ENCODE measurements around the gene SLC66A2.

The SLC66A2 gene

DNA sequence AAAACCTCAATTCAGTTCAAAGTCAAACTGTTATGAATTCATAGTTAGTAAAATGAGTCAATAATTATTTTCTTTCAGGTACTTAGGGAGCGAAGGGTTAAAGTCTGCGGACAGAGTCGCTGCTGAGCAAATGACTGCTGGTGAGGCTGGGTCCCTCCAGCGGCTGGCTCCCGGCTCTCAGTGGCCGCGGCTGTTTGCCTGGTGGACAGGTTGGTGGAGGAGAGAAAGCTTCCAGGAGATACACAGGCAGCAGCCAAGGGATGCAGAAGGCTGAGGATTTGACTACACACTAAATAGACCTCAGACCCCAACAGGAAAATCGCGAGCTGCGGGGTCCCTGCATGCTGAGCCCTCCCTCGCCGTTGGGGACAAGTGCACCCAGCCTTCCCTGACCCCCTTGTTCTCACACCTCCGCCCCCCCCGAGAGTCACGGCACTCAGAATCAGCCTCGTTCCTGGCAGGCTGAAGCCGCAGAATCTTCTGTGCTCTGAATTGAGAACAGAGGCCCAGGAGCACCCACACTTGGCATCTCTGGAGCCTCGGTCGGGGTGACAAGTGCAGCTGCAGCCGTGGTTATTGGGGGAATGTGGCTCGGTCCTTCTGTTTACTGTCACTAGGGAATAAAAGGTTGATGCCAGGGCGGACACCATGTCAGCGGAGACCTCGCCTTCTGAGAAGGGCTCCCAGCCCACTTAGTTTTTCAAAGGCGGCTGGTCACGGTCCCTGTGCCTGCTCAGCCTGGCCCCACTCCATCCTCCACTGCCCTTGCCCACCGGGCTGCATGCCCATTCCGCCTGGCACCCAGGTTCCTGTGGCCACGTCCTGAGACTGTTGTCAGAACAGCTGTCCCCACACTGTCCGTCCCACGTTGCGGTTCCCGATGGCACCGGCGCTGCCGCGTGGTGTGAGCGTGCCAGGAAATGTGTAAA, 74.0 kb downstream of the SLC66A2 start (continued):
- no peak for TF ChIP-seq SNAI2 (CRISPR knock-in tag; IDR thresholded peaks at IDR 0.05)

DNA sequence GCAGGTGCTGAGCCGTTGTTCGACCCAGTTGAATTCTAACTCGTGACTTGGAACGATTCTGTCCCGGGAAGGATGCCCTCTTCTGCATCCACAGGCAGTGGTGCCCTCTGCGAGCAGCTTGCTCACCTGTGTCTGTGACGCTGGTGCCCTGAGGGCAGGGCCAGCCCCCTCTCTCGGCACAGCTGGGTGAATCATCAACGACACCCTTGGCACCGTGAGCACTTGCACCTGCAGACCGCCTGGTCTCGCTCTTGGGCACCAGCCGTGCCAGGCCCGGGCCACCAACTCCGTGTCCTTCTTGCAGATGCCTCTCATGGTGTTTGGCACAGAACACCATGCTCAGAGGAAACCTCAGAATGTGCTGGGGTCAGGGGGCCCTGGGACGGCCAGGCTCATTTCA, 75.0 kb downstream of the SLC66A2 start:
- no peak for ATAC-seq
- no peak for TF ChIP-seq BACH2 (CRISPR knock-in tag; IDR thresholded peaks at IDR 0.05; ENCODE audit: borderline replicate concordance)
- no peak for TF ChIP-seq OSR1 (CRISPR knock-in tag; IDR thresholded peaks at IDR 0.05)
- no peak for TF ChIP-seq SNAI2 (CRISPR knock-in tag; IDR thresholded peaks at IDR 0.05)
- TF ChIP-seq, protein P1, sequence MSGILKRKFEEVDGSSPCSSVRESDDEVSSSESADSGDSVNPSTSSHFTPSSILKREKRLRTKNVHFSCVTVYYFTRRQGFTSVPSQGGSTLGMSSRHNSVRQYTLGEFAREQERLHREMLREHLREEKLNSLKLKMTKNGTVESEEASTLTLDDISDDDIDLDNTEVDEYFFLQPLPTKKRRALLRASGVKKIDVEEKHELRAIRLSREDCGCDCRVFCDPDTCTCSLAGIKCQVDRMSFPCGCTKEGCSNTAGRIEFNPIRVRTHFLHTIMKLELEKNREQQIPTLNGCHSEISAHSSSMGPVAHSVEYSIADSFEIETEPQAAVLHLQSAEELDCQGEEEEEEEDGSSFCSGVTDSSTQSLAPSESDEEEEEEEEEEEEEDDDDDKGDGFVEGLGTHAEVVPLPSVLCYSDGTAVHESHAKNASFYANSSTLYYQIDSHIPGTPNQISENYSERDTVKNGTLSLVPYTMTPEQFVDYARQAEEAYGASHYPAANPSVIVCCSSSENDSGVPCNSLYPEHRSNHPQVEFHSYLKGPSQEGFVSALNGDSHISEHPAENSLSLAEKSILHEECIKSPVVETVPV (CRISPR knock-in tag; IDR thresholded peaks at IDR 0.05) = no peak
- TF ChIP-seq, protein P2, sequence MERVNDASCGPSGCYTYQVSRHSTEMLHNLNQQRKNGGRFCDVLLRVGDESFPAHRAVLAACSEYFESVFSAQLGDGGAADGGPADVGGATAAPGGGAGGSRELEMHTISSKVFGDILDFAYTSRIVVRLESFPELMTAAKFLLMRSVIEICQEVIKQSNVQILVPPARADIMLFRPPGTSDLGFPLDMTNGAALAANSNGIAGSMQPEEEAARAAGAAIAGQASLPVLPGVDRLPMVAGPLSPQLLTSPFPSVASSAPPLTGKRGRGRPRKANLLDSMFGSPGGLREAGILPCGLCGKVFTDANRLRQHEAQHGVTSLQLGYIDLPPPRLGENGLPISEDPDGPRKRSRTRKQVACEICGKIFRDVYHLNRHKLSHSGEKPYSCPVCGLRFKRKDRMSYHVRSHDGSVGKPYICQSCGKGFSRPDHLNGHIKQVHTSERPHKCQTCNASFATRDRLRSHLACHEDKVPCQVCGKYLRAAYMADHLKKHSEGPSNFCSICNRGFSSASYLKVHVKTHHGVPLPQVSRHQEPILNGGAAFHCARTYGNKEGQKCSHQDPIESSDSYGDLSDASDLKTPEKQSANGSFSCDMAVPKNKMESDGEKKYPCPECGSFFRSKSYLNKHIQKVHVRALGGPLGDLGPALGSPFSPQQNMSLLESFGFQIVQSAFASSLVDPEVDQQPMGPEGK (CRISPR knock-in tag; IDR thresholded peaks at IDR 0.05; ENCODE audit: borderline replicate concordance) = no peak
- no peak for TF ChIP-seq TCF4 (CRISPR knock-in tag; IDR thresholded peaks at IDR 0.05; ENCODE audit: borderline replicate concordance)
- TF ChIP-seq ZFP3 (CRISPR knock-in tag; IDR thresholded peaks at IDR 0.05) = no peak
- no peak for TF ChIP-seq PPARA (CRISPR knock-in tag; IDR thresholded peaks at IDR 0.05; ENCODE audit: borderline replicate concordance)
- no peak for TF ChIP-seq ISL1 (CRISPR knock-in tag; IDR thresholded peaks at IDR 0.05)
- no peak for TF ChIP-seq CSDC2 (CRISPR knock-in tag; IDR thresholded peaks at IDR 0.05)
- TF ChIP-seq ESRRG (CRISPR knock-in tag; IDR thresholded peaks at IDR 0.05) = no peak
- TF ChIP-seq ZFP30 (CRISPR knock-in tag; IDR thresholded peaks at IDR 0.05) = no peak

DNA sequence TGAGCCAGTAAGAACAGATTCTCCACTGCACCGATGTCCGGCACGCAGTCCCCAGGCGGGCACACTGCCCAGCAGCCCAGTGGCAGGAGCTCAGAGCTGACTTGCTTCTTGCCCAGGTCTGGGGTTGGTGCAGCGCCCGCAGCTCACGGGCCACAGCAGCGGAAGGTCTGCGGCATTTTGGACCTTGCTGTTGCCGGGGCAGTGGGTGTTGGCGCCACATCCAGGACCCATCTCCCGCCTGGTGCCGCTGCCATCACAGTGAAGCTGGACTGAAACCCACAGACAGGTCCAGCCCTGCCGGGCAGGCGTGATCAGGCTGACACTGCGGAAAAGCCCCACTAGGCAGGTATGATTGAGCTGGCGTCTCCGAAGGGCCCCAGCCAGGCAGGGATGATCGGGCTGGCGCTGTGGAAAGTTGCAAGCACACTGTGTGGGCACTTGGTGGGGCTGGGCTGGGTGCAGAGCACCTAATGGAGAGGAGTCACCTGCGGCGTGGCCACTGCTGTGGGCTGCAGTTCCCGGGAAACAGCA, 75.5 kb downstream of the SLC66A2 start:
- no peak for ATAC-seq
- TF ChIP-seq, protein P2 (CRISPR knock-in tag; IDR thresholded peaks at IDR 0.05; ENCODE audit: borderline replicate concordance) = no peak
- no peak for TF ChIP-seq ZNF70 (CRISPR knock-in tag; IDR thresholded peaks at IDR 0.05)
- no peak for TF ChIP-seq ZNF565 (CRISPR knock-in tag; conservative IDR thresholded peaks at IDR 0.05; ENCODE audit: low read depth)
- TF ChIP-seq ARNTL (CRISPR knock-in tag; IDR thresholded peaks at IDR 0.05; ENCODE audit: borderline replicate concordance, low read depth) = no peak
- TF ChIP-seq ZFP30 (CRISPR knock-in tag; IDR thresholded peaks at IDR 0.05) = no peak
- TF ChIP-seq TOX (CRISPR knock-in tag; IDR thresholded peaks at IDR 0.05; ENCODE audit: borderline replicate concordance) = no peak
- TF ChIP-seq CSDC2 (CRISPR knock-in tag; IDR thresholded peaks at IDR 0.05) = no peak
- TF ChIP-seq ESRRG (CRISPR knock-in tag; IDR thresholded peaks at IDR 0.05) = no peak
- TF ChIP-seq ZFP3 (CRISPR knock-in tag; IDR thresholded peaks at IDR 0.05) = no peak
- no peak for TF ChIP-seq GLIS3 (CRISPR knock-in tag; IDR thresholded peaks at IDR 0.05)
- TF ChIP-seq BACH2 (CRISPR knock-in tag; IDR thresholded peaks at IDR 0.05; ENCODE audit: borderline replicate concordance) = no peak
- no peak for TF ChIP-seq POU6F1 (CRISPR knock-in tag; IDR thresholded peaks at IDR 0.05; ENCODE audit: borderline replicate concordance, low read depth)
- no peak for TF ChIP-seq TCF4 (CRISPR knock-in tag; IDR thresholded peaks at IDR 0.05; ENCODE audit: borderline replicate concordance)
- no peak for TF ChIP-seq CREB5 (CRISPR knock-in tag; IDR thresholded peaks at IDR 0.05; ENCODE audit: low read depth)
- TF ChIP-seq, protein P1 (CRISPR knock-in tag; IDR thresholded peaks at IDR 0.05) = no peak
- TF ChIP-seq ZNF8 (CRISPR knock-in tag; IDR thresholded peaks at IDR 0.05) = no peak

Data from SK-N-SH treated with all-trans-retinoic acid at 6 μM for 48 hours (cell line).